Spleen (tissue), 7 donors: ENCODE measurements around the gene GAB2.

Experiments used
- POLR2A ChIP-seq, 3 donors: fragments of 450-650 bp; IDR thresholded peaks; one replicate each; pipeline ENCODE4 v1.5.1; 2017; ENCODE audit warnings: antibody characterized with exemption in 3 of 3, mild to moderate bottlenecking in 1 of 3
- POLR2AphosphoS5 ChIP-seq, 3 donors: sonication (generic); formaldehyde crosslinking; IDR thresholded peaks; one replicate each; pipeline ENCODE4 v1.5.1; 2017; ENCODE audit warnings: antibody characterized with exemption in 3 of 3
- TF ChIP-seq, protein P1 (sequence below), 11 experiments: fragments of 200-600 bp in 7 of 11; fragments of 450-650 bp in 4 of 11; sonication (generic) in 4 of 11; IDR thresholded peaks in 8 of 11; conservative IDR thresholded peaks in 3 of 11; 1 replicate in 7 of 11; 2 replicates in 4 of 11; pipeline versions ENCODE4 v1.4.0 to v1.8.0; 2016 to 2021; ENCODE audit warnings: antibody characterized with exemption in 11 of 11, inconsistent platforms in 4 of 11, mild to moderate bottlenecking in 1 of 11
- donor health status: DM: no; HTN: no; CAD: no; lungs with moderate emphysema.
- donor health status: DM: no; HTN: no; CAD: no.
- donor health status: DM: no; HTN: no; CAD: no.

DNA sequence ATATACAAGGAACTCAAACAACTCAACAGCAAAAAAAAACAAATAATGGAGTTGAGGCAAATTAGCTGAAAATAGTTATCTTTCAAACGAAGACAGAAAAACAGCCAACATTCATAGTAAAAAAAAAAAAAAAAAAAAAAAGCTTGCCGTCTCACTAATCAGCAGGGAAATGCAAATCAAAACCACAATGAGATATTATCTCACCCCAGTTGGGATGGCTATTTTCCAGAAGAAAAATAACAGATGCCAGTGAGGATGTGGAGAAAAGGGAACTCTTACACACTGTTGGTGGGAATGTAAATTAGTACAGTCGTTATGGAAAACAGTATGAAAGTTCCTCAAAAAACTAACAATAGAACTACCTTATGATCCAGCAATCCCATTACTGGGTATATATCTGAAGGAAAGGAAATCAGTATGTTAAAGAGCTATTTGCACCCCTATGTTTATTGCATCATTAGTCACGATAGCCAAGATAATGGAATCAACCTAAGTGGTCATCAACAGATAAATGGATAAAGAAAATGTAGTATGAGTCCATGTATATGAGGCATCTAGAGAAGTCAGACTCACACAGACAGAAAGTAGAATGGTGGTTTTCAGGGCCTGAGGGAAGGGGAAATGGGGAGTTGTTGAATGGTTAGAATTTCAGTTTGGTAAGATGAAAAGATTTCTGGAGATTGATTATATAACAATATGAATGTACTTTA, 172.9 kb downstream of the GAB2 start:
- TF ChIP-seq POLR2A (IDR thresholded peaks at IDR 0.05), result no peak
- TF ChIP-seq, protein P1, sequence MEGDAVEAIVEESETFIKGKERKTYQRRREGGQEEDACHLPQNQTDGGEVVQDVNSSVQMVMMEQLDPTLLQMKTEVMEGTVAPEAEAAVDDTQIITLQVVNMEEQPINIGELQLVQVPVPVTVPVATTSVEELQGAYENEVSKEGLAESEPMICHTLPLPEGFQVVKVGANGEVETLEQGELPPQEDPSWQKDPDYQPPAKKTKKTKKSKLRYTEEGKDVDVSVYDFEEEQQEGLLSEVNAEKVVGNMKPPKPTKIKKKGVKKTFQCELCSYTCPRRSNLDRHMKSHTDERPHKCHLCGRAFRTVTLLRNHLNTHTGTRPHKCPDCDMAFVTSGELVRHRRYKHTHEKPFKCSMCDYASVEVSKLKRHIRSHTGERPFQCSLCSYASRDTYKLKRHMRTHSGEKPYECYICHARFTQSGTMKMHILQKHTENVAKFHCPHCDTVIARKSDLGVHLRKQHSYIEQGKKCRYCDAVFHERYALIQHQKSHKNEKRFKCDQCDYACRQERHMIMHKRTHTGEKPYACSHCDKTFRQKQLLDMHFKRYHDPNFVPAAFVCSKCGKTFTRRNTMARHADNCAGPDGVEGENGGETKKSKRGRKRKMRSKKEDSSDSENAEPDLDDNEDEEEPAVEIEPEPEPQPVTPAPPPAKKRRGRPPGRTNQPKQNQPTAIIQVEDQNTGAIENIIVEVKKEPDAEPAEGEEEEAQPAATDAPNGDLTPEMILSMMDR (IDR thresholded peaks at IDR 0.05 in 8 of 11, conservative IDR thresholded peaks at IDR 0.05 in 3 of 11), result no peak
- no peak for TF ChIP-seq POLR2AphosphoS5 (IDR thresholded peaks at IDR 0.05)
